NT2/D1 (cell line): ENCODE measurements around the gene PLRG1.

Source experiments
- DNase-seq: peaks from one replicate; pipeline ENCODE4 v3.0.0-alpha.2; 2011; ENCODE audit warnings: low read depth, low spot score
- H3K27me3 ChIP-seq: 2 replicates; pipeline ENCODE4 v1.6.0; 2011; ENCODE audit warnings: mild to moderate bottlenecking; ENCODE audit not compliant: insufficient read length, insufficient read depth
- H3K36me3 ChIP-seq: 2 replicates; pipeline ENCODE4 v1.6.1; 2011; ENCODE audit warnings: mild to moderate bottlenecking, low read length, mixed read lengths; ENCODE audit not compliant: insufficient read depth, insufficient read length
- H3K4me1 ChIP-seq: 2 replicates; pipeline ENCODE4 v1.5.1; 2011; ENCODE audit not compliant: insufficient read depth, insufficient read length
- H3K4me3 ChIP-seq: 2 replicates; pipeline ENCODE4 v1.5.1; 2011; ENCODE audit warnings: low read depth; ENCODE audit not compliant: insufficient read length
- H3K9ac ChIP-seq: 2 replicates; pipeline ENCODE4 v1.6.0; 2011; ENCODE audit warnings: low read depth; ENCODE audit not compliant: insufficient read length
- H3K9me3 ChIP-seq: 2 replicates; pipeline ENCODE4 v1.5.1; 2011; ENCODE audit warnings: mild to moderate bottlenecking, low read length; ENCODE audit not compliant: insufficient read depth
- SUZ12 ChIP-seq: IDR thresholded peaks from 2 replicates; pipeline ENCODE4 v1.6.1; 2011; ENCODE audit not compliant: insufficient read length, insufficient read depth; ENCODE audit errors: extremely low read depth
- YY1 ChIP-seq: IDR thresholded peaks from 2 replicates; pipeline ENCODE4 v1.6.1; 2011; ENCODE audit not compliant: insufficient read length, insufficient read depth
- ZNF274 ChIP-seq: IDR thresholded peaks from 2 replicates; pipeline ENCODE4 v1.6.1; 2011; ENCODE audit warnings: mild to moderate bottlenecking, low read depth, low read length

The PLRG1 gene

DNA sequence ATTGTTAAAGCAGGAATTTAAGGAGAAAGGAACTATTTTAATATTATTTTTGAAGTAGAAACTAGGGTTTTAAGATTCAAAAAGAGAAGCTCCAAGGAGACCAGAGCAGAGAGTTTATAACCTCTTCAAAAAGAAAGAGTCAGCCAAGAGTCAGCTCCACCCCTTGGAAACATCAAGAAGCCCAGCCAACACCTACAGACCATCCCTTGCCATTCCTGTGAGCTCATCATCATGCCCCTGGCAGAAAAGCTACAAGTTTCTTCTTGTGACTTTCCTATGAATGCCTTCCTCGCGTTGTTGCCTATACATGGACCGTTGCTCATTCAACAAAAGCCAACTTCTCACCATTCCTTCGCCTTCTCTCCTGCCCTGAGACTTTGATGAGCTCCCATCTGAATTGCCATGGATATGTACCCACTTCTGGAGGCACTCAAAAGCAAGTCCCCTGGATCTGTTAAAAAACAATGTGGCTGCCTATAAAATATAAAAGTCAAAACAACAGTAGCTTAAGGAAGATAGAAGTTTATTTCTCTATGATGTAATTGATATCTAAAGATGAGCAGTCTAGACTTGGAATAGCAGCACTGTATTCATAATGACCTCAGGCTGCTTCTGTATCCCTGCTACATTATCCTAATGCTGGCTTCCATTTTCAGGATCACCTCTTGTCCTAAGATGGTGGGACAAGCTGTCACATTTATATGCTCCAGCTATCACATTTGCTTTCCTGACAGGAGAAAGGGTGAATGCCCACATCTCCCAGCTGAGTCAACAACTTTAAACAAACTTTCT, 20.3 kb downstream of the PLRG1 start:
- DNase-seq: no peak
- Histone ChIP-seq H3K4me1 (no peaks in the 10 kb centered on the region), H3K36me3 (no peaks in the 10 kb centered on the region), H3K9ac (no peak overlapping the region), H3K27me3 (no peaks in the 10 kb centered on the region), H3K4me3 (no peak overlapping the region), H3K9me3 (no peaks in the 10 kb centered on the region)
- no peak for TF ChIP-seq YY1
- TF ChIP-seq ZNF274: no peak
- TF ChIP-seq SUZ12: no peak

DNA sequence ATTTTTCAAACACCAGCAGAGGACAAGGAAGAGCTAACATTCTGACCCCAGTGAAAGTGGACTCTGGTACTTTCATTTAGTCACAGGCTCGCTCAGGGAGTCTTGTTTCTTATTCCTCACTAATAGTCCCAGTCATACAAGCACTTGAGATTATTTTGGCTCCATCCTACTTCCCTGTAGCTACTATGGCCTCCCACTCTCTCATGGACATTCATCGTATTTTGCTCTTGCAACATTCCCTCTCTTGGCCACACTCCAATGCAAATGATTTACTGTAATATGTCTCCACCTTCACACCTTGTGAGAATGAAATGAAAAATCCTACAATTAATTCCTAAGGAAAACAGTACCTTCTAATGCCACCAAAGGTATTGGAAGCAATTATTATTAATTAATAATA, 21.3 kb downstream of the PLRG1 start:
- no peaks in the 10 kb centered on the region for H3K4me1 ChIP-seq
- TF ChIP-seq SUZ12: no peak
- no peak for TF ChIP-seq YY1
- no peak for TF ChIP-seq ZNF274
- no peak overlapping the region for H3K9ac ChIP-seq
- DNase-seq: no peak
- no peaks in the 10 kb centered on the region for H3K36me3 ChIP-seq
- H3K27me3 ChIP-seq: no peaks in the 10 kb centered on the region
- H3K9me3 ChIP-seq: no peaks in the 10 kb centered on the region
- no peak overlapping the region for H3K4me3 ChIP-seq

DNA sequence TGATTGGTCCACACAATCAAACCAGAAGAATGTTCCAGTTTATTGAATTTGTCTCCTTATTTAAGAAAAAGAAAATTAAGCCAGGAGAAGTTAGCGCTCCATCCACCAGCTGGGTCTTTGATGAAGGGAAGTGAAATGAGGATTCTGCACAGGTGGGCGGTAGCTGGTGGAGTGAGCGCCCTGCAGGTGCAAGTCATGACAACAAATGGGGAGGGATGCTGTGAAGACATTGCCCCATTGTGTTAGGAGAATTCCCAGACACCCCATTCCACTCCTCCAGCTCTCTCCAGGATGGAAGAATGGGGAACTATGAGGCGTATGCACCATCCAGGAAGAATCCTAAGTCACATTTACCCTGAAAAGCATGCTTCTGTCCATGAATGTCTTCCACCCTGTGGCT, 22.9 kb downstream of the PLRG1 start:
- no peaks in the 10 kb centered on the region for H3K27me3 ChIP-seq
- no peak overlapping the region for H3K4me3 ChIP-seq
- no peaks in the 10 kb centered on the region for H3K9me3 ChIP-seq
- TF ChIP-seq YY1: no peak
- TF ChIP-seq SUZ12: no peak
- no peak for TF ChIP-seq ZNF274
- H3K9ac ChIP-seq: no peak overlapping the region
- DNase-seq: no peak
- no peaks in the 10 kb centered on the region for H3K4me1 ChIP-seq
- no peaks in the 10 kb centered on the region for H3K36me3 ChIP-seq

DNA sequence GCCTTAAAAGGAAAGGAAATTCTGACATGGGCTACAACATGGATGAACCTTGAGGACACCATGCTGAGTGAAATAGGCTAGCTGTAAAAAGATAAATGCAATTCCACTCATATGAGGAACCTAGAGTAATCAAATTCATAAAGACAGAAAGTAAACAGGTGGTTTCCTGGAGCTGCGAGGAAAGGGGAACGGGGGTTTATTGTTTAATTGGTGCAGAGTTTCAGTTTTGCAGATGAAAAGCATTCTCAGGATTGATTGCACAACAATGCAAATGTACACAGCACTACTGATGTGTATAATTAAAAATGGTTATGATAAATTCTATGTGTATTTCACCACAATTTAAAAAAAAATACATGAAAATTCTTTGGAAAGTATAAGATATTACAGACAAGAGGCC, 24.0 kb downstream of the PLRG1 start:
- Histone ChIP-seq H3K9me3 (no peaks in the 10 kb centered on the region), H3K4me3 (no peak overlapping the region), H3K4me1 (no peaks in the 10 kb centered on the region), H3K9ac (no peak overlapping the region), H3K27me3 (no peaks in the 10 kb centered on the region), H3K36me3 (no peaks in the 10 kb centered on the region)
- no peak for TF ChIP-seq YY1
- TF ChIP-seq ZNF274: no peak
- no peak for TF ChIP-seq SUZ12
- DNase-seq: no peak

DNA sequence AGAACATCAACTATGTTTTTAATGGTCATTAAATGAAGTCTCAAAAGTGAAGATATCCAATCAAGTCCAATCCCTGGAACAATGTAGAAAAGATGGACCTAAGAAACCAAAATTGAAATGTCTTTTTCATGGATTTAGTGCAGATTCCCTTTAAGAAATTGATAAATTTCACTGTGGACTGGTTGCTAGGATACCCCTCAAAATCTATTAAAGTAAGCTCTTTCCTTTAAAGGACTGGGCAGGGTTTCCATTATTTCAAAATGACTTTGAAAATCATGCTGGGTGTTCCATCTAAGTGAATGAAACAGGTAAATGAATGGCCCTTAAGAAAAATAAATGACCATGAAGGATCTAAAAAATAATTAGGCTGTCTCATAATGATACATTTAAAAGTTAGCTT, 28.6 kb downstream of the PLRG1 start:
- Histone ChIP-seq H3K4me3 (no peak overlapping the region), H3K27me3 (no peaks in the 10 kb centered on the region), H3K9ac (no peak overlapping the region), H3K36me3 (no peaks in the 10 kb centered on the region), H3K4me1 (no peaks in the 10 kb centered on the region), H3K9me3 (no peaks in the 10 kb centered on the region)
- no peak for TF ChIP-seq SUZ12
- TF ChIP-seq YY1: no peak
- TF ChIP-seq ZNF274: no peak
- DNase-seq: no peak

DNA sequence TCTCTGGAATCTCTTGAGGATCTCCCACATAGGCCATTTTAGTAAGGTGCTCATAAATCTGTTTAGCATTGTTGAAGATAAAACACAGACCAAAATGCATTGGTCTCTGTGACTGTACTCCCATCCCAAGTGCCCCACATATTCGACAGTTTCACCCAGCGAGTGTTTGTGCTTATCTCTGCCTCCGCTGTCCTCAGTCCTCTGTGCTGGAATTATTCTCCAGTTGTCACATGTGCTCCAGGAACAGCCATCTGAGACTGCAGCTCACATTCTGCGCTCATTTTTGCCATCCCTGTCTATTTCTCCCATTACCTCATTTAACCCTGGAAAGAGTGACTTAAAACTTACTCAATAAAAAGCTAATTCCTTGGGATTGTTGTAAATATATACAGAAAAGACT, 31.0 kb downstream of the PLRG1 start:
- Histone ChIP-seq H3K4me3 (no peak overlapping the region), H3K36me3 (no peaks in the 10 kb centered on the region), H3K9me3 (no peaks in the 10 kb centered on the region), H3K9ac (no peak overlapping the region), H3K4me1 (no peaks in the 10 kb centered on the region), H3K27me3 (no peaks in the 10 kb centered on the region)
- no peak for DNase-seq
- no peak for TF ChIP-seq YY1
- no peak for TF ChIP-seq SUZ12
- TF ChIP-seq ZNF274: no peak

DNA sequence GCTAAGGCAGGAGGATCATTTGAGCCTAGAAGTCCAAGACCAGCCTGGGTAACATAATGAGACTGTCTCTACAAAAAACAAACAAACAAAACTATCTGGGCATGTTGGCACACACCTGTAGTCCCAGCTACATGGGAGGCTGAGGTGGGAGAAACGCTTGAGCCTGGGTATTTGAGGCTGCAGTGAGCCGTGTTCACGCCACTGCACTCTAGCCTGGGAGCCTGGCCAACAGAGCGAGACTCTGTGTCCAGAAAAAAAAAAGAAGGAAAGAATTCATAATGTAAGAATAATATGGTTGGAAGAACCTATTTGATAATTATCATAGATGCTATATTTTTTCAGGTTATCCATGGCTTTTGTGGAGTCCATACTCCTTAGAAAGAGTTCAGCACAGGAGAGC, 32.6 kb downstream of the PLRG1 start:
- Histone ChIP-seq H3K27me3 (no peaks in the 10 kb centered on the region), H3K4me1 (no peaks in the 10 kb centered on the region), H3K36me3 (no peaks in the 10 kb centered on the region), H3K4me3 (no peak overlapping the region), H3K9me3 (no peaks in the 10 kb centered on the region), H3K9ac (no peak overlapping the region)
- TF ChIP-seq YY1 (no peak), ZNF274 (no peak), SUZ12 (no peak)
- no peak for DNase-seq
